Smooth muscle cell (in vitro differentiated cells): ENCODE data around the gene DMRTC2. TPM values are rescaled to one million over a fixed set of nuclear protein-coding genes. Genes with fewer than 3 reads are reported as not detected.

Experiments used
- DNase-seq: peaks from one replicate; lab custom pipeline; 2025; ENCODE audit not compliant: unreplicated experiment; lab: John Stamatoyannopoulos, UW
- H2AFZ ChIP-seq: fragments of 200-600 bp; sonication (generic); 2 replicates; pipeline ENCODE4 v1.6.0; 2016; ENCODE audit warnings: antibody characterized with exemption, low read depth, mild to moderate bottlenecking
- H3F3A ChIP-seq: fragments of 200-600 bp; sonication (generic); 2 replicates; pipeline ENCODE4 v1.6.0; 2017; ENCODE audit warnings: antibody characterized with exemption, low read depth
- H3K27ac ChIP-seq: fragments of 200-600 bp; sonication (generic); 2 replicates; pipeline ENCODE4 v1.5.1; 2016; ENCODE audit warnings: low read depth, mild to moderate bottlenecking
- H3K27me3 ChIP-seq: fragments of 200-600 bp; sonication (generic); 2 replicates; pipeline ENCODE4 v1.6.1; 2016; ENCODE audit warnings: low read depth, mild to moderate bottlenecking
- H3K36me3 ChIP-seq: fragments of 200-600 bp; sonication (generic); 2 replicates; pipeline ENCODE4 v1.5.1; 2016; ENCODE audit warnings: low read depth
- H3K4me1 ChIP-seq: fragments of 200-600 bp; sonication (generic); 2 replicates; pipeline ENCODE4 v1.5.1; 2016; ENCODE audit warnings: low read depth
- H3K4me2 ChIP-seq: fragments of 200-600 bp; sonication (generic); 2 replicates; pipeline ENCODE4 v1.6.0; 2016; ENCODE audit warnings: mild to moderate bottlenecking
- H3K4me3 ChIP-seq: fragments of 200-600 bp; sonication (generic); 2 replicates; pipeline ENCODE4 v1.5.1; 2016; ENCODE audit warnings: mild to moderate bottlenecking
- H3K79me2 ChIP-seq: fragments of 200-600 bp; sonication (generic); 2 replicates; pipeline ENCODE4 v1.6.0; 2016; ENCODE audit warnings: low read depth, mild to moderate bottlenecking
- H3K9ac ChIP-seq: fragments of 200-600 bp; sonication (generic); 2 replicates; pipeline ENCODE4 v1.6.0; 2016; ENCODE audit warnings: low read depth
- H3K9me3 ChIP-seq: fragments of 200-600 bp; sonication (generic); replicated peaks from 2 replicates; pipeline ENCODE4 v1.5.1; 2016; ENCODE audit warnings: low read depth
- H4K20me1 ChIP-seq: fragments of 200-600 bp; sonication (generic); 2 replicates; pipeline ENCODE4 v1.6.0; 2016; ENCODE audit warnings: low read depth
- WGBS: methylation state at CpG from one replicate; pipeline ENCODE4 v1.1.7; 2016; ENCODE audit warnings: low lambda C conversion rate; 5-methylcytosine and 5-hydroxymethylcytosine counted together
- polyA plus RNA-seq: library from polyadenylated mRNA; unstranded; fragments of >200 nt; fragmentation: Nextera tagmentation; extraction: Ambion mirVana; gene quantifications from 2 replicates; pipeline ENCODE4 v1.2.1, GENCODE V29; 2016
- total RNA-seq: library from RNA; depleted of rRNA; stranded (reverse); fragments of >200 nt; gene quantifications from 2 replicates; pipeline ENCODE4 v1.2.3, GENCODE V29; 2014
- TF ChIP-seq, protein P1 (sequence below): fragments of 200-600 bp; sonication (generic); IDR thresholded peaks from 2 replicates; pipeline ENCODE4 v1.5.1; 2017; ENCODE audit warnings: borderline replicate concordance, mild to moderate bottlenecking, antibody characterized with exemption; ENCODE audit not compliant: insufficient read depth, poor library complexity, severe bottlenecking

Gene DMRTC2
- not detected in 2 replicates for total RNA-seq
- polyA plus RNA-seq = not detected in 2 replicates

DNA sequence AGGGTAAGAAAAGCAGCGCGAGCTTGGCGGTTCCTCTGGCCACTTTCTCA lies at the start of gene DMRTC2:
Gene DMRTC2, plus strand, starts transcription at position 42 of the 50 bp plus-strand sequence. CDS start 2,387 bp downstream, outside the sequence.
- no peaks in the 10 kb centered on the region for H3K79me2 ChIP-seq
- H2AFZ ChIP-seq = no peak within 1 kb of the TSS
- no peaks in the 10 kb centered on the region for H3K36me3 ChIP-seq
- TF ChIP-seq, protein P1, sequence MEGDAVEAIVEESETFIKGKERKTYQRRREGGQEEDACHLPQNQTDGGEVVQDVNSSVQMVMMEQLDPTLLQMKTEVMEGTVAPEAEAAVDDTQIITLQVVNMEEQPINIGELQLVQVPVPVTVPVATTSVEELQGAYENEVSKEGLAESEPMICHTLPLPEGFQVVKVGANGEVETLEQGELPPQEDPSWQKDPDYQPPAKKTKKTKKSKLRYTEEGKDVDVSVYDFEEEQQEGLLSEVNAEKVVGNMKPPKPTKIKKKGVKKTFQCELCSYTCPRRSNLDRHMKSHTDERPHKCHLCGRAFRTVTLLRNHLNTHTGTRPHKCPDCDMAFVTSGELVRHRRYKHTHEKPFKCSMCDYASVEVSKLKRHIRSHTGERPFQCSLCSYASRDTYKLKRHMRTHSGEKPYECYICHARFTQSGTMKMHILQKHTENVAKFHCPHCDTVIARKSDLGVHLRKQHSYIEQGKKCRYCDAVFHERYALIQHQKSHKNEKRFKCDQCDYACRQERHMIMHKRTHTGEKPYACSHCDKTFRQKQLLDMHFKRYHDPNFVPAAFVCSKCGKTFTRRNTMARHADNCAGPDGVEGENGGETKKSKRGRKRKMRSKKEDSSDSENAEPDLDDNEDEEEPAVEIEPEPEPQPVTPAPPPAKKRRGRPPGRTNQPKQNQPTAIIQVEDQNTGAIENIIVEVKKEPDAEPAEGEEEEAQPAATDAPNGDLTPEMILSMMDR = no peak
- no peak within 1 kb of the TSS for H3K4me2 ChIP-seq
- H3K27me3 ChIP-seq = peaks cover 3% of the 10 kb centered on the region
- no peak within 1 kb of the TSS for H3K4me3 ChIP-seq
- no peak for DNase-seq
- H3F3A ChIP-seq = no peaks in the 10 kb centered on the region
- H3K9me3 ChIP-seq = no peaks in the 10 kb centered on the region
- no peaks in the 10 kb centered on the region for H4K20me1 ChIP-seq
- H3K9ac ChIP-seq = no peak within 1 kb of the TSS
- WGBS = 97% methylated on average over 3 of the region's 3 CpGs
- no peaks in the 10 kb centered on the region for H3K4me1 ChIP-seq
- no peak within 1 kb of the TSS for H3K27ac ChIP-seq

DNA sequence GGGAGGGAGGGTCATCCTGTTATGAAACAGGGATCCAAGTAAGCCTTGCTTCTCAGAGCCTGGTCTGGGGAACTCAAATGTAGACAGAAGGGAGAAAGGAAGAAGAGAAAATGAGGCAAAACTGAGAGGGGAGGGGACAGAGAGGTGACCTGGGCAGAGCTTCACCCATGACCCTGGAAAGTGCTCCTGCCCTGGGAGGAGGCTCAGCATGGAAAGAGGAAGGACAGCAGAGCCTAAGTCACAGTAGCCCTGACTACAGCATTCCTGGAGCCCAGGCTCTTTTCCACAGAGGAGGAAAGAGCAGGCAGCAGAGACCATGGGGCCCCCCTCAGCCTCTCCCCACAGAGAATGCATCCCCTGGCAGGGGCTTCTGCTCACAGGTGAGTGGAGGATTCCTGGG lies 48.5 kb upstream of the DMRTC2 start, which contains the start of gene CEACAM3:
Gene CEACAM3, plus strand, starts transcription at position 226 of the 400 bp plus-strand sequence. Its CDS starts 91 bp downstream, at position 317.
- no peaks in the 10 kb centered on the region for H3F3A ChIP-seq
- TF ChIP-seq, protein P1 = no peak
- H3K4me3 ChIP-seq = no peak within 1 kb of the TSS
- no peak within 1 kb of the TSS for H3K9ac ChIP-seq
- no peaks in the 10 kb centered on the region for H4K20me1 ChIP-seq
- H2AFZ ChIP-seq = no peak within 1 kb of the TSS
- no peak for DNase-seq
- H3K4me1 ChIP-seq = no peaks in the 10 kb centered on the region
- no peaks in the 10 kb centered on the region for H3K9me3 ChIP-seq
- no peak within 1 kb of the TSS for H3K27ac ChIP-seq
- no peaks in the 10 kb centered on the region for H3K36me3 ChIP-seq
- no peaks in the 10 kb centered on the region for H3K79me2 ChIP-seq
- H3K4me2 ChIP-seq = no peak within 1 kb of the TSS
- H3K27me3 ChIP-seq = no peaks in the 10 kb centered on the region

DNA sequence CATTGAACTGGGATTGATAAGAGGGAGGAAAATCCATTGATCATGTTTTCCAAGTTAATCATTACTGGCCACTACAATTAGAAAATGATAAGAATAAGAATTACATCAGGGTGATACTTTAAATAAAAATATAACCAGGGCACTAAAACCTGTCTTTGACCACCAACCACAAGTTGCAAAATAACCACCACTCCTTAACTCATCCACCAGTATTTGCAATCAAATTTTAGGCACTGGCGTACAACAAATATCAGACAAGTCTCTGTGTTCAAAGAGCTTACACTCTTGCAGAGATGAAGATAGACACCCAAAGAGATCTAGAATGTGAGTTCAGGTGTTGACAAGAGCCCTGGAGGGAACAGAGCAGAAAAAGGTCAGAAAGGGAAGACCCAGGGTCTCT lies 47.9 kb upstream of the DMRTC2 start:
- Histone ChIP-seq H3K36me3 (no peaks in the 10 kb centered on the region), H3K4me2 (no peak overlapping the region), H3K27ac (no peak overlapping the region), H3K79me2 (no peaks in the 10 kb centered on the region), H3K9ac (no peak overlapping the region), H3K9me3 (no peaks in the 10 kb centered on the region), H3K27me3 (no peaks in the 10 kb centered on the region), H3F3A (no peaks in the 10 kb centered on the region), H3K4me3 (no peak overlapping the region), H4K20me1 (no peaks in the 10 kb centered on the region), H2AFZ (no peak overlapping the region), H3K4me1 (no peaks in the 10 kb centered on the region)
- TF ChIP-seq, protein P1 = no peak
- 93% methylated on average over 1 of the region's 1 CpG for WGBS
- no peak for DNase-seq

DNA sequence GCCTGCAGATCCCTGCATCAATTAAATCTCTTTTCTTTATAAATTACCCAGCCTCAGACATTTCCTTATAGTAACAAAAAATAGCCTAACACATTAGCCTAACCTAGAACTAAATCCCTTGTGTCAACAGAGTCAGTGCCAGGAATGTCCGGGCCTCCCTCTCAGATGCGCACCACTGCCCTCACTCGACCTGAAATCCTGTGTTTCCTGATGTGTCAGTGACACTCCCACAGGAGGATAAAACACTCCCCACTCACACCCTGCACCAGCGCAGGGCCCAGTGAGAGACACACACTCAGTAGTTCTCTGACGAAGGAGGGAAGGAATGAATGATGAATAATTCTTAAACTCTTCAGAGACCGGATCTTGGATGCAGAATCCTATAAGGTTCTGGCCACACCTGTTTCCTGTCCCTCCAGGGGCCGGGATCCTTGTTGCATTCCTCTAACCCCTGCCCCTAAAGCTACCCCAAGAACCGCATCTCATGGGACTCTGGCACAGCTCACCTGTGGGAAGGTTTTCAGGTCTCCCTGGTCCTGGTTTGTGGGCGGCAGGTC lies 45.3 kb upstream of the DMRTC2 start:
- Histone ChIP-seq H3K4me3 (no peak overlapping the region), H3K9ac (no peak overlapping the region), H3K9me3 (no peaks in the 10 kb centered on the region), H3K4me2 (no peak overlapping the region), H3K79me2 (no peaks in the 10 kb centered on the region), H3K27me3 (no peaks in the 10 kb centered on the region), H3K27ac (no peak overlapping the region), H2AFZ (no peak overlapping the region), H3K4me1 (no peaks in the 10 kb centered on the region), H3K36me3 (no peaks in the 10 kb centered on the region), H3F3A (no peaks in the 10 kb centered on the region), H4K20me1 (no peaks in the 10 kb centered on the region)
- DNase-seq = no peak
- WGBS = 73% methylated on average over 9 of the region's 9 CpGs
- TF ChIP-seq, protein P1 = no peak
